Right atrium auricular region (tissue), 2 donors: ENCODE results near the gene NELFB. TPM values are rescaled to one million over a fixed set of nuclear protein-coding genes. Genes with fewer than 3 reads are reported as not detected.
A peak's percentile ranks its signal among the peaks of the same experiment; 100 is the strongest.

ENCODE experiments used
- DNase-seq: peaks from one replicate; pipeline ENCODE4 v3.0.0-alpha.2; 2019; ENCODE audit warnings: low spot score
- H3K27ac ChIP-seq, 2 donors: fragments of 200-600 bp; sonication (generic); 1 replicate in 1 of 2; 2 replicates in 1 of 2; pipeline ENCODE4 v1.5.1; 2016 to 2019
- H3K27me3 ChIP-seq, 2 donors: fragments of 200-600 bp; sonication (generic); one replicate each; pipeline versions ENCODE4 v1.5.1 to v1.6.0; 2017 to 2019
- H3K36me3 ChIP-seq: fragments of 200-600 bp; sonication (generic); one replicate; pipeline ENCODE4 v1.5.1; 2016
- H3K4me1 ChIP-seq, 2 donors: fragments of 200-600 bp; sonication (generic); one replicate each; pipeline versions ENCODE4 v1.5.1 to v1.6.0; 2017 to 2019
- H3K4me3 ChIP-seq, 2 donors: fragments of 200-600 bp; sonication (generic); 1 replicate in 1 of 2; 2 replicates in 1 of 2; pipeline ENCODE4 v1.5.1; 2017 to 2019; ENCODE audit warnings: mild to moderate bottlenecking in 1 of 2, moderate library complexity in 1 of 2
- H3K9me3 ChIP-seq, 2 donors: fragments of 200-600 bp; sonication (generic); one replicate each; pipeline ENCODE4 v1.5.1; 2019
- CTCF ChIP-seq, 2 donors: fragments of 200-600 bp; sonication (generic); IDR thresholded peaks; one replicate each; pipeline ENCODE4 v1.5.1; 2019; ENCODE audit warnings: antibody characterized with exemption in 2 of 2
- total RNA-seq, 2 donors: library from RNA; depleted of rRNA; stranded (reverse); fragments of >200 nt; gene quantifications; one replicate each; pipeline ENCODE4 v1.1.0, GENCODE V29; 2016

The NELFB gene
- total RNA-seq, 2 donors from 2014 or later = 30.0 to 38.0 TPM

GRCh38 chr9:137278061-137278701, 23.1 kb downstream of the NELFB start:
- no peak for TF ChIP-seq CTCF (IDR thresholded peaks at IDR 0.05)
- Histone ChIP-seq H3K4me3 (peak overlapping the region; percentile 33 to 54), H3K4me1 (peaks cover 0 to 61% of the 10 kb centered on the region in 2 donors), H3K9me3 (no peaks in the 10 kb centered on the region), H3K27me3 (no peaks in the 10 kb centered on the region), H3K27ac (peak overlapping the region; percentile 83 to 94), H3K36me3 (peaks cover 2% of the 10 kb centered on the region)
- no peak for DNase-seq

GRCh38 chr9:137278721-137279711, 23.9 kb downstream of the NELFB start:
- DNase-seq = no peak
- no peak for TF ChIP-seq CTCF (IDR thresholded peaks at IDR 0.05)
- H3K27ac ChIP-seq = peak overlapping the region in 1 of 2 donors; percentile 94
- no peaks in the 10 kb centered on the region for H3K36me3 ChIP-seq
- no peaks in the 10 kb centered on the region for H3K27me3 ChIP-seq
- no peaks in the 10 kb centered on the region for H3K9me3 ChIP-seq
- H3K4me1 ChIP-seq = peaks cover 0 to 58% of the 10 kb centered on the region in 2 donors
- H3K4me3 ChIP-seq = peak overlapping the region; percentile 33 to 54

- H3K36me3 ChIP-seq = no peaks in the 10 kb centered on the region
- no peak for TF ChIP-seq CTCF (IDR thresholded peaks at IDR 0.05)
- no peaks in the 10 kb centered on the region for H3K9me3 ChIP-seq
- no peaks in the 10 kb centered on the region for H3K27me3 ChIP-seq
- H3K4me1 ChIP-seq = peaks cover 0 to 49% of the 10 kb centered on the region in 2 donors
- no peak overlapping the region for H3K27ac ChIP-seq
- DNase-seq = no peak
- H3K4me3 ChIP-seq = no peak overlapping the region
These were observed 24.8 kb downstream of the NELFB start for GRCh38 chr9:137279741-137280473.

GRCh38 chr9:137280474-137281344, 25.6 kb downstream of the NELFB start:
- Histone ChIP-seq H3K27ac (no peak overlapping the region), H3K4me1 (peaks cover 0 to 41% of the 10 kb centered on the region in 2 donors), H3K36me3 (no peaks in the 10 kb centered on the region), H3K4me3 (peak overlapping the region in 1 of 2 donors; percentile 25), H3K9me3 (no peaks in the 10 kb centered on the region), H3K27me3 (no peaks in the 10 kb centered on the region)
- TF ChIP-seq CTCF (IDR thresholded peaks at IDR 0.05) = peak; percentile 44 to 70
- no peak for DNase-seq
